BJ (cell line): ENCODE results near the gene SLC16A1. TPM values are rescaled to one million over a fixed set of nuclear protein-coding genes. Genes with fewer than 3 reads are reported as not detected.
"Not testable (repeated sequence)": the region's sequence is repeated elsewhere in the genome, so short reads cannot be mapped to it uniquely, and the experiment has no call there.

ENCODE experiments used
- CTCF ChIA-PET: fragments of 350-600 bp; formaldehyde crosslinking; extraction: SDS; loops from one replicate; lab custom pipeline; 2021; ENCODE audit warnings: antibody characterized with exemption, inconsistent platforms; lab: Yijun Ruan, JAX
- POLR2A ChIA-PET: fragments of 300-600 bp; sonication (Branson Sonifier 250); formaldehyde crosslinking; extraction: SDS; loops from one replicate; lab custom pipeline; 2021; ENCODE audit warnings: antibody characterized with exemption; lab: Charles Lee
- DNase-seq: peaks from one replicate; pipeline ENCODE4 v3.0.0-alpha.2; 2011; ENCODE audit warnings: low read depth
- H3K27me3 ChIP-seq: 2 replicates; pipeline ENCODE4 v1.6.0; 2011; ENCODE audit warnings: low read length; ENCODE audit not compliant: control insufficient read depth, insufficient read depth
- H3K36me3 ChIP-seq: 2 replicates; pipeline ENCODE4 v1.5.1; 2011; ENCODE audit warnings: low read length; ENCODE audit not compliant: control insufficient read depth, insufficient read depth
- H3K4me3 ChIP-seq: 2 replicates; pipeline ENCODE4 v1.5.1; 2011; ENCODE audit warnings: low read depth, mild to moderate bottlenecking, control low read depth, low read length
- polyA plus RNA-seq: library from polyadenylated mRNA; depleted of rRNA; stranded (reverse); fragments of >200 nt; gene quantifications from 2 replicates; pipeline ENCODE4 v1.2.3, GENCODE V29; 2011
- TF ChIP-seq, protein P1 (sequence below): IDR thresholded peaks from 2 replicates; pipeline ENCODE4 v1.5.1; 2011; ENCODE audit warnings: low read depth, mild to moderate bottlenecking, control low read depth, inconsistent platforms, low read length, moderate library complexity; ENCODE audit not compliant: insufficient read depth

Gene SLC16A1
- polyA plus RNA-seq, 1 experiment = 57.6 TPM

DNA sequence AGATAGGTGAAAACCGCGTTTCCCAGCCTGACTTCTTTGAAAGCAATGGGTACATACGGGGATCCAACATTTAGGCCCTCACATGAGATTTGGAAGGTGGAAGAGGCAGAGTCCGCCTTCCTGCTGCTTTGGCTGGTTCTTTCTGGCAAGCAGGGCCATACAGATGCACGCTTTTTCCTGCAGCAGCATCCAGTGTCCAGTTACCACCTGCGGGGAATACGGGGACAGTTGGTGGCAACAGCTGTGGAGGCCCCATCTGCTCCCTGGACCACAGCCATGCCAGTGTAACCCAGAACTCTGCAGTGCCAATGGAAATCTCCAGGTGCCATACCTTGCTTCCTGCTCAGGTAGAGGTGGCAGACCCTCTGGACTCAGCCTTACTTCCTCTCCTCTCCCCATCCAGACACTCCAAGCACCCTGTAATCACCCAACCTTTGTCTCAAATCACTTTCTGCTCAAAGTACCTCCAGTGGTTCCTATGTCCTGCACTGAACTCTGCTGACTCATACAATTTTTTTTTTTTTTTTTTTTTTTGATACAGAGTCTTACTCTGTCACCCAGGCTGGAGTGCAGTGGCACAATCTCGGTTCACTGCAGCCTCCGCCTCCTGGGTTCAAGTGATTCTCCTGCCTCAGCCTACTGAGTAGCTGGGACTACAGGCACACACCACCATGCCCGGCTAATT, 68.3 kb downstream of the SLC16A1 start:
- ChIA-PET POLR2A (no interaction called here), CTCF (interaction anchor here (1.6 kb wide), 1 partner anchor 155 kb away, joined by 3 read pairs; no protein-coding TSS in a partner anchor)
- Histone ChIP-seq H3K27me3 (no peaks in the 10 kb centered on the region), H3K4me3 (no peak overlapping the region), H3K36me3 (no peaks in the 10 kb centered on the region)
- TF ChIP-seq, protein P1, sequence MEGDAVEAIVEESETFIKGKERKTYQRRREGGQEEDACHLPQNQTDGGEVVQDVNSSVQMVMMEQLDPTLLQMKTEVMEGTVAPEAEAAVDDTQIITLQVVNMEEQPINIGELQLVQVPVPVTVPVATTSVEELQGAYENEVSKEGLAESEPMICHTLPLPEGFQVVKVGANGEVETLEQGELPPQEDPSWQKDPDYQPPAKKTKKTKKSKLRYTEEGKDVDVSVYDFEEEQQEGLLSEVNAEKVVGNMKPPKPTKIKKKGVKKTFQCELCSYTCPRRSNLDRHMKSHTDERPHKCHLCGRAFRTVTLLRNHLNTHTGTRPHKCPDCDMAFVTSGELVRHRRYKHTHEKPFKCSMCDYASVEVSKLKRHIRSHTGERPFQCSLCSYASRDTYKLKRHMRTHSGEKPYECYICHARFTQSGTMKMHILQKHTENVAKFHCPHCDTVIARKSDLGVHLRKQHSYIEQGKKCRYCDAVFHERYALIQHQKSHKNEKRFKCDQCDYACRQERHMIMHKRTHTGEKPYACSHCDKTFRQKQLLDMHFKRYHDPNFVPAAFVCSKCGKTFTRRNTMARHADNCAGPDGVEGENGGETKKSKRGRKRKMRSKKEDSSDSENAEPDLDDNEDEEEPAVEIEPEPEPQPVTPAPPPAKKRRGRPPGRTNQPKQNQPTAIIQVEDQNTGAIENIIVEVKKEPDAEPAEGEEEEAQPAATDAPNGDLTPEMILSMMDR = no peak
- DNase-seq = no peak

DNA sequence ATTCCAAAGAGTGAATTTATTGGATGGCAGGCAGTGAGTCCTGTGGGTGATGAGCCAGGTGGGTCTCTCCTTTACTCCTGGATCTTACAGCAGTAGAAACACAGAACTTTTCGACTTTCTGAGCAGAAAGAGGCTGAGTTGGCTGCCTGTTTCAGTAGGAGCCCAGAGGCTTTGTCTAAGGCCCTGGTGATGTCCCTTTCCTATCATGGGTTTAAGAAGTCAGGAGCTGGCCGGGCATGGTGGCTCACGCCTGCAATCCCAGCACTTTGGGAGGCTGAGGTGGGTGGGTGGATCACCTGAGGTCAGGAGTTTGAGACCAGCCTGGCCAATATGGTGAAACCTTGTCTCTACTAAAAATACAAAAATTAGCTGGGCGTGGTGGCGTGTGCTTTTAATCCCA, 71.0 kb downstream of the SLC16A1 start:
- CTCF ChIA-PET = interaction anchor here (0.7 kb wide), 1 partner anchor 157 kb away, joined by 3 read pairs; no protein-coding TSS in a partner anchor
- H3K27me3 ChIP-seq, DNase-seq, H3K4me3 ChIP-seq, H3K36me3 ChIP-seq, POLR2A ChIA-PET: not testable (repeated sequence)

DNA sequence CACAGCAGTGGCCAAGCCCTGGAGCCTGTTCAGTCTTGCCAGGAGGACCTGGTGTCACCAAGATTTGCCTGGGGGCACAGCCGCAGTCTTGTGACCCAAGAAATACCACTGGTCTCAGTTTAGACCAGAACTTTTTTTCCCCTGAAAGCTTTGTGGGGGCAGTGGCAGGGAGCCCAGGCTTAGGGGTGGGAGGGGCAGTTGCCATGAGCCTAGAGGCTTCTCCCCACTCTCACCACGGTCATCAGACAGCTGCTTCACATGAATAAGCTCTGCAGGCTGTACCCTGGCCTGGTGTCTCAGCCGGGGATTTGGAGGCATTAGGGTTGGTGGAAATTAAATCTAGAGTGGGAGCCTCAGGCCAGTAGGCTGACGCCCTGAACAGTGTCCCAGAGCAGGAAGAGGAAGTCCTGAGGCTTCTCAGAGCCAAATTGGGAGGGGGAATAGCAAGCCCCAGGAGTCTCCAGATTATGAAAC, 73.7 kb downstream of the SLC16A1 start:
- no peak overlapping the region for H3K4me3 ChIP-seq
- TF ChIP-seq, protein P1 = no peak
- ChIA-PET CTCF (interaction anchor here (0.8 to 7.4 kb wide), 15 partner anchors 10 to 191 kb away, joined by 3 to 132 read pairs (median 4); partner anchors contain the start of genes LRIG2 and SLC16A1), POLR2A (interaction anchor here (0.5 kb wide), 1 partner anchor 796 kb away, joined by 5 read pairs; no protein-coding TSS in a partner anchor)
- no peak for DNase-seq
- H3K36me3 ChIP-seq = no peaks in the 10 kb centered on the region
- H3K27me3 ChIP-seq = no peaks in the 10 kb centered on the region

DNA sequence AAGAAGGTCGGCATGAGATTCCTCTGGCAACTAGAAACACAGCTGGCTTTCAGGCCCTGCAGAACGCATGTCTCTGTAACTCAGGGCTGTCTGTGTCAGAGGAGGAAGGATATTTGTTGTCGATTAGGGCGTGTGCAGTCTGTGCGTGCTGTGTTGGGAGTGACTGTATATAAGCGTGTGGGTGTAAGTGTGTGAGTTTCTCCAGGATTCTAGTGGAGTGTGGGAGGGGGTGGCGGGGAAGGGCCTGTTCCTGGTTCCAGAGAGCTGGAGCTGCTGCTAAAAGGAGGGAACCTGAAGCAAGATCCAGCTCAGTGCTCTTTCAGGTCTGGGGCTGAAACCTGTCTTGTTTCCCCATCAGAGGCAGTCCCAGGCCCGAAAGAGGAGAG, 74.3 kb downstream of the SLC16A1 start:
- CTCF ChIA-PET = interaction anchor here (0.7 to 7.4 kb wide), 19 partner anchors 11 to 462 kb away, joined by 3 to 132 read pairs (median 3); partner anchors contain the start of genes LRIG2 and SLC16A1
- DNase-seq = peak; percentile 10
- POLR2A ChIA-PET = interaction anchor here (0.5 kb wide), 1 partner anchor 796 kb away, joined by 5 read pairs; no protein-coding TSS in a partner anchor

DNA sequence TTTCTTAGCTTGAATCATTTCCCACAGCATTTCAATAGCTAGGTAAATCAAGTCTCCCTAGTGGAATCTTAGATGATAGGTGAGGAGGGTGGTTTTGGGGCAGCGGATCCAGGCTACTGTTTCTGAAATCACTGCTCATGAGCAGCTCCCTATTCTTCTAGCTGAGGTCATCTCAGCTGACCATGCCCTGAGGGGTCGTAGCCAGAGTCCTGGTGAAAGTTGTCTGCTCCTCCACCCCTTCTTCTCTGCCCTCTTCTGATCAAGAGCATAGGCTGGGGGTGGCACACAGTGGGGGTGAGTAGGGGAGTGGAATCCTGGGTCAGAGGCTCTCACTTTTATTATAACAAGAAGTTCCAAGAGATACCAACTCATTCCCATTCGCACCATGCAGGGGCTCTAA, 76.2 kb downstream of the SLC16A1 start:
- no peak overlapping the region for H3K4me3 ChIP-seq
- H3K36me3 ChIP-seq = no peaks in the 10 kb centered on the region
- ChIA-PET POLR2A (no interaction called here), CTCF (interaction anchor here (0.6 to 7.4 kb wide), 16 partner anchors 9 to 198 kb away, joined by 3 to 132 read pairs (median 6); partner anchors contain the start of gene LRIG2)
- TF ChIP-seq, protein P1 = no peak
- no peaks in the 10 kb centered on the region for H3K27me3 ChIP-seq
- DNase-seq = no peak

More for the DNA sequence above, 74.3 kb downstream of the SLC16A1 start:
- H3K36me3 ChIP-seq = no peaks in the 10 kb centered on the region
- no peaks in the 10 kb centered on the region for H3K27me3 ChIP-seq
- H3K4me3 ChIP-seq = no peak overlapping the region
- TF ChIP-seq, protein P1 = no peak
